ENCODE measurements around the gene ANKS6. TPM values are rescaled to one million over a fixed set of nuclear protein-coding genes. Genes with fewer than 3 reads are reported as not detected.

ANKS6 gene
- total RNA-seq, 1 experiment from 2014 or later = 46.3 TPM

Other genes starting within 250 kb of the ANKS6 start
- gene GABBR2, start 87.6 kb downstream of the ANKS6 start, total RNA-seq (2021) = 0.66 and 0.94 TPM in 2 replicates
- 18.0 and 18.5 TPM in 2 replicates for gene GALNT12, start 11.1 kb upstream of the ANKS6 start, total RNA-seq (2021)
- 0.15 TPM in 1 of 2 replicates, not detected in the other for gene COL15A1, start 147.4 kb upstream of the ANKS6 start, total RNA-seq (2021)